GM19240 (cell line): Measurements from ENCODE around the gene GNB4.

Source experiments
- DNase-seq: peaks from one replicate; pipeline ENCODE4 v3.0.0; 2011; ENCODE audit warnings: low spot score; ENCODE audit not compliant: insufficient read length

The GNB4 gene

DNA sequence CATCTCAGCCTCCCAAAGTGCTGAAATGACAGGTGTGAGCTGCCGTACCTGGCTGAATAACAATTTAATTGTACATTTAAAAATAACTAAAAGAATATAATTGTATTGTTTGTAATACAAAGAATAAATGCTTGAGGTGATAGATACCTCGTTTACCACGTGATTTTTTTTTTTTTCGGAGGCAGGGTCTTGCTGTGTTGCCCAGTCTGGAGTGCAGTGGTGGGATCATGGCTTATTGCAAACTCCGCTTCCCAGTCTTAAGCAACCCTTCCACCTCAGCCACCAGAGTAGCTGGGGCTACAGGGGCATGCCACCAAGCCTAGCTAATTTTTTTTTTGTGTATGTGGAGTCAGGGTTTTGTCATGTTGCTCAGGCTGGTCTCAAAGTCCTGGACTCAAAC lies 87.9 kb downstream of the GNB4 start:
- DNase-seq, result no peak

DNA sequence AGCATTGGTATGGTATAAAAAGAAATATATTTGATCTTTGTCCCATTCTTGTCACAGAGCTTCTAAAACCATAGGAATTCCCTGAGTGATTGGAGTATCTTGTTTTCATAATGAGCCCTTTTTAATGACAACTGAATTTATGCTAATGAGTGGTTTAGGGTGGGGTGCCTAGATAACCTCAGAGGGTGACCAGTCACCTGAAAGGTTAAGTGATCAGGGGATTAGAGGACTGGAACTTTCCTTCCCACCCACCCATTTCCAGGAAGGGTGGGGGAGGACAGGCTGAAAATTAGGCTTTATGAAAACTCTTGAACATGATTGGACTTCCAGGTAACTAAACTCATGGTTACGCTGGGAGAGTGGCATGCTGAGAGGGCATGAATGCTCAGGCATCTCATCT lies 95.3 kb downstream of the GNB4 start:
- DNase-seq, result no peak

DNA sequence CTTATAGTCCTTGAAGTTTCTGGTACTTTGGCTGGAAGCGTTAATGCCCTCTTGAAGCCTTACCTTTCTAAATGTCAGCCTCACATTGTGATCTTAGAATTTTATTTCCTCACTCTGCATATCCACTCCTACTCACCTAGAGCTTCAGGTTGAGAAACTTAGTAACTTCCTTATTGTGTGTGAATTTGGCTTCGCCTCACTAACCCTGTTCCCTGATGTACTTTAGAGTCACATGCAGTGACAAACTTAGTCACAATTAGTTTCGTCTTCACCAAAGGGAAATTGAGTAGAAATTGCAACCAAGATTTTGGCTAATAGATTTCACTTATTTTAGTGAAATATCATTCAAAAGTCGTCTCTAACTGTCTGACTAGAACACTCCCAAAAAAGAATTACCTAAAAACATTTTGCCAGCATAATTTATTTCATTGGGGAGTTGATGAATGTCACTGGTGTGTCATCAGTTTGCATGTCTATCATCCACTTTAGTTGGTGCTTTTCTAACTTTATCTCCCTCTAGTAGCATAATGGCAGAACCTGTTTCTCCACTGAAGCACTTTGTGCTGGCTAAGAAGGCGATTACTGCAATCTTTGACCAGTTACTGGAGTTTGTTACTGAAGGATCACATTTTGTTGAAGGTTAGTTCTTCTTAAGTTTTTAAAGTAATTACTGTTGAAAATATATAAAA lies 102.8 kb downstream of the GNB4 start:
- DNase-seq, result peak; percentile 6

DNA sequence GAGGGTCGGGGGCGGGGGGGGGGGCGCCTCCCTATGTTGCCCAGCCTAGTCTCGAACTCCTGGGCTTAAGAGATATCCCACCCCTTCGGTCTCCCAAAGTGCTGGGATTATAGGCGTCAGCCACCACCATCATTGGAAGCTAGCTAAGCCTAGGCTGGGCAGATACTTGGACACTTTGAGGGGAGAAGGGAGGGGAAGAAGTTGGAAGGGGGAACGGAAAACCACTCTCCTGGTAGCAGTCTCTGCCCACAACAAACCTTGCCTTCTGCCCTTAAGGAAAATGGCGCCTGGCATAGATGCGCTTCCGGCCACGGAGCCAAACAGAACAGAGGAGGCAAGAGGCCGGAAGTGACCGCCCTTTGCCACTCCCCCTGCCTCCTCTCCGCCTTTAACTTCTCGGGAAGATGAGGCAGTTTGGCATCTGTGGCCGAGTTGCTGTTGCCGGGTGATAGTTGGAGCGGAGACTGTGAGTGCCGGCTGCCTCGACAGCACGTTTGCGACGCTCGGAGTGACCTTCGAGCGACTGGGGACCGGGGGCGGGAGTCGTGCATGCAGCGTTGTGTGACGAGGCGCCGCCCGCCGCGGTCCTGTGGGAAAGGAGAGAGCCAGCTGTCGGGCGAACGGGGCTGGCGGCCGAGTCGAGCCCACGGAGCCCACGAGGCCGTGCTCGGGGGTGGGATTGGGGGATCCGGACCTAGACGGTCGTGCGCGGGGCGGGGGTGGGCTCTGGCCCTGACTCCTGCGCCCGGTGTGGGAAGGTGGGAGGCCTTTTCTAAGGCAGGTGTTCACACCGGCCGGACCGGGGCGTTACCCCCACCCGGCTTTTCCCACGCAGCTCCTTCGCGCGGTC lies 103.7 kb downstream of the GNB4 start, which contains the start of gene MFN1:
Gene MFN1, plus strand, starts transcription at position 365 of the 850 bp plus-strand sequence. CDS start 1,143 bp downstream, outside the sequence.
- peak; percentile 63 for DNase-seq
